Ishikawa (cell line): ENCODE measurements around the gene RHOB.

Experiments used
- CEBPB ChIP-seq: IDR thresholded peaks from 2 replicates; pipeline ENCODE4 v1.6.1; 2012
- EGR1 ChIP-seq: IDR thresholded peaks from 2 replicates; pipeline ENCODE4 v1.6.1; 2012
- EP300 ChIP-seq: IDR thresholded peaks from 2 replicates; pipeline ENCODE4 v1.6.1; 2012; ENCODE audit warnings: borderline replicate concordance
- FOXM1 ChIP-seq: IDR thresholded peaks from 2 replicates; pipeline ENCODE4 v1.6.1; 2012; ENCODE audit warnings: low read depth, borderline replicate concordance
- RAD21 ChIP-seq: IDR thresholded peaks from 2 replicates; pipeline ENCODE4 v1.6.1; 2012; ENCODE audit warnings: low read depth
- TEAD4 ChIP-seq: IDR thresholded peaks from 2 replicates; pipeline ENCODE4 v1.6.1; 2012
- TF ChIP-seq, protein P1 (sequence below): IDR thresholded peaks from 2 replicates; pipeline ENCODE4 v1.6.1; 2012

DNA sequence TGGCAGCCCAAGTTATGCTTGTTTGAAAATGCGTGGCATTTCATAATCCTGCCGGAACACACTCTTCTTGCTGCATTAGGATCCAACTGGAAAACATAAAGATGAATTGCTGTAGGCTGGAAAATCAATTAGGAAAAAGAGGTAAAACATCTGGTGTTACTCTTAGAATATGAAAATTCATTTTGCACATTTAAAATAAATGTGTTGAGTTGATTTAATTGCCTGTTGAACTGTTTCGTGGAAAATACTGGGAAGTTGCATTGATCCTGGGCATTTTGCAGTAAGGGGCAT is 4.1 kb downstream of the RHOB start:
- TF ChIP-seq FOXM1 (no peak), CEBPB (no peak), RAD21 (no peak), EGR1 (no peak), TEAD4 (no peak), EP300 (no peak)
- TF ChIP-seq, protein P1, sequence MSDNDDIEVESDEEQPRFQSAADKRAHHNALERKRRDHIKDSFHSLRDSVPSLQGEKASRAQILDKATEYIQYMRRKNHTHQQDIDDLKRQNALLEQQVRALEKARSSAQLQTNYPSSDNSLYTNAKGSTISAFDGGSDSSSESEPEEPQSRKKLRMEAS = no peak
